Body of pancreas (tissue), 4 donors: Measurements from ENCODE around the gene GRIN1. TPM values are rescaled to one million over a fixed set of nuclear protein-coding genes. Genes with fewer than 3 reads are reported as not detected.

ENCODE experiments used
- ATAC-seq: fragments of 150-250 bp; one replicate; pipeline ENCODE4 v1.9.1; 2016
- DNase-seq, 4 donors: peaks; one replicate each; pipeline ENCODE4 v3.0.0-alpha.2; 2019
- H3K27ac ChIP-seq, 4 donors: fragments of 200-600 bp; sonication (generic); 1 replicate in 3 of 4; 2 replicates in 1 of 4; pipeline versions ENCODE4 v1.5.1 to v1.6.1; 2016 to 2019; ENCODE audit warnings: mild to moderate bottlenecking in 1 of 4, mixed read lengths in 1 of 4, moderate library complexity in 1 of 4
- H3K27me3 ChIP-seq, 2 donors: fragments of 200-600 bp; sonication (generic); one replicate each; pipeline ENCODE4 v1.6.0; 2016; ENCODE audit warnings: mild to moderate bottlenecking in 1 of 2
- H3K36me3 ChIP-seq, 2 donors: fragments of 200-600 bp; sonication (generic); replicated peaks in 1 of 2; 2 replicates each; pipeline ENCODE4 v1.5.1; 2016; ENCODE audit warnings: low read depth in 2 of 2; ENCODE audit not compliant: insufficient read depth in 1 of 2
- H3K4me1 ChIP-seq: fragments of 200-600 bp; sonication (generic); one replicate; pipeline ENCODE4 v1.6.0; 2016
- H3K4me3 ChIP-seq, 2 donors: fragments of 200-600 bp; sonication (generic); 1 replicate in 1 of 2; 2 replicates in 1 of 2; pipeline ENCODE4 v1.5.1; 2016 to 2019
- H3K9me3 ChIP-seq, 3 donors: fragments of 200-600 bp; sonication (generic); 1 replicate in 2 of 3; 2 replicates in 1 of 3; pipeline ENCODE4 v1.5.1; 2016
- POLR2A ChIP-seq, 3 donors: fragments of 450-650 bp; IDR thresholded peaks; one replicate each; pipeline ENCODE4 v1.6.1; 2016; ENCODE audit warnings: antibody characterized with exemption in 3 of 3, mild to moderate bottlenecking in 2 of 3
- WGBS, 2 donors: methylation state at CpG; one replicate each; pipeline ENCODE4 v1.1.5; 2017; 5-methylcytosine and 5-hydroxymethylcytosine counted together
- intact Hi-C: fragments of 100-400 bp; cut with DNase I; formaldehyde crosslinking; loops from one replicate; pipeline ENCODE4 v1.15.1; 2023
- total RNA-seq, 2 donors: library from RNA; depleted of rRNA; stranded (reverse); fragments of >200 nt; gene quantifications; one replicate each; pipeline ENCODE4 v1.1.0, GENCODE V29; 2016
- TF ChIP-seq, protein P1 (sequence below), 7 experiments: fragments of 450-650 bp in 4 of 7; fragments of 200-600 bp in 3 of 7; sonication (generic) in 3 of 7; IDR thresholded peaks; one replicate each; pipeline ENCODE4 v1.5.1; 2016 to 2019; ENCODE audit warnings: antibody characterized with exemption in 7 of 7

Gene GRIN1
- total RNA-seq, 2 donors from 2014 or later, result not detected

DNA sequence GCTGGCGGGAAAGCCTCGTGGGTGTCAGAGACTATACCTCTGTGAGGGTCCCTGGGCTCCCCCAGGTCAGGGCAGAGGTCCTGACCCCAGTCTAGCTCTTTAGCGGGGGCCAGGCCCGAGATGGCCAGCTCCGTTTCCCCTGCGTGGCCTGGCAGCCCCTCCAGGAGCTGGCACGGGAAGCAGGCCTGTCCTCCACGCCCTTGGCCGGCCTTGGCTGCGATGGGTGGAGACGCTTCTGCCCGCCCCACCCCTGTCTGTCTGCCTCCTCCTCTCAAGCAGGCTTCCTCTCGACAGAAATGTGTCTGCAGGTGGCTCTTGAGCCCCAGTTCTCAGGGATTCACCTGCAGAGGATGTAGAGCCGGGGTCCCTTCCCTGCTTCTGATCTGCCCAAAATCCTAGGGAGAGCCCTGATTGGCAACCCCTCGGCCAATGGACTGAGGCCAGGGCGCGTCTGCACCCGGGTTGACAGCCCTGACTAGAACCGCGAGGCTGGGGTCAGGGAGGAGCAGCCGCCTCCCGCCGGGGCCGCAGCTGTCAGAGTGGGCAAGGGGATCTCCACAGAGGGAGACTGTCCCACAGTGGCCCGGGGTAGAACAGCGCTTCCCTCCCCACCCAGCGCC, 2.6 kb upstream of the GRIN1 start:
- Histone ChIP-seq H3K27me3 (peaks cover 0 to 27% of the 10 kb centered on the region in 2 donors), H3K36me3 (no peaks in the 10 kb centered on the region), H3K4me1 (peaks cover 8% of the 10 kb centered on the region), H3K4me3 (no peak overlapping the region), H3K9me3 (no peaks in the 10 kb centered on the region), H3K27ac (no peak overlapping the region)
- intact Hi-C loops, result no loop called here
- TF ChIP-seq, protein P1, sequence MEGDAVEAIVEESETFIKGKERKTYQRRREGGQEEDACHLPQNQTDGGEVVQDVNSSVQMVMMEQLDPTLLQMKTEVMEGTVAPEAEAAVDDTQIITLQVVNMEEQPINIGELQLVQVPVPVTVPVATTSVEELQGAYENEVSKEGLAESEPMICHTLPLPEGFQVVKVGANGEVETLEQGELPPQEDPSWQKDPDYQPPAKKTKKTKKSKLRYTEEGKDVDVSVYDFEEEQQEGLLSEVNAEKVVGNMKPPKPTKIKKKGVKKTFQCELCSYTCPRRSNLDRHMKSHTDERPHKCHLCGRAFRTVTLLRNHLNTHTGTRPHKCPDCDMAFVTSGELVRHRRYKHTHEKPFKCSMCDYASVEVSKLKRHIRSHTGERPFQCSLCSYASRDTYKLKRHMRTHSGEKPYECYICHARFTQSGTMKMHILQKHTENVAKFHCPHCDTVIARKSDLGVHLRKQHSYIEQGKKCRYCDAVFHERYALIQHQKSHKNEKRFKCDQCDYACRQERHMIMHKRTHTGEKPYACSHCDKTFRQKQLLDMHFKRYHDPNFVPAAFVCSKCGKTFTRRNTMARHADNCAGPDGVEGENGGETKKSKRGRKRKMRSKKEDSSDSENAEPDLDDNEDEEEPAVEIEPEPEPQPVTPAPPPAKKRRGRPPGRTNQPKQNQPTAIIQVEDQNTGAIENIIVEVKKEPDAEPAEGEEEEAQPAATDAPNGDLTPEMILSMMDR (IDR thresholded peaks at IDR 0.05), result no peak
- no peak for TF ChIP-seq POLR2A (IDR thresholded peaks at IDR 0.05)
- 40 to 52% methylated on average over 2 to 24 of the region's 27 CpGs for WGBS, 2 donors
- ATAC-seq, result no peak
- no peak for DNase-seq

DNA sequence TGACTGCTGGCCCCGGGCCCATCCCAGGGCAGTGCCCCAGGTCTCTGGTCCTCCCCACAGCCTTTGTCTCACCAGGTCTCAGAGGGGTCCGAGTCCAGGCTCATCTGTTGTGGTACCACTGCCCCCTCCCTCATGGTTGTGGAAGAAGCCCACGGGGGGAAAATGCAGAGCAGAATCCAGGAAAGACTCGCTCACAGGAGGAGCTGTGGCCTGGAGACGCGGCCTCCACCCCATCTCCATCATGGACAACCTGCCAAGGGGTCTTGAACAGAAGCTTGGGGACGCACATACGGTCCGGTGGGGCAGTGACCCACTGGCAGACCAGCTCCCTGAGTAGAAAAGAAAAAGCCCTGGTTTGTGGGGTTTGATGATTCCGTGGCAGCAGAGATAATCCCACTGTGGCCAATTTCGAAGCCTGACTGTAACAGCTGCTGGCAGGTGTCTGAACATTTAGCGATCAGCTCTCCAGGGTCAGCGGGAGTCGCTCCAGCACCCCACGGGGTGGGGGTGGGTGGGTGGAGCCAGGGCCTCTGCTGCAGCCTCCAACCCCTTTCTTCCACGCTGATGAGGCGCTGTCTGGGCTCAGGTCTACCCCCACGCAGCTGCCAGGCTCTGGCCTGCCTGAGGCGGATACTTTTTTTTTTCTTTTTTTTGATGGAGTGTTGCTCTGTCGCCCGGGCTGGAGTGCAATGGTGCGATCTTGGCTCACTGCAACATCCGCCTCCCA, 1.9 kb upstream of the GRIN1 start:
- H3K36me3 ChIP-seq, result no peaks in the 10 kb centered on the region
- ATAC-seq (no peak), DNase-seq (no peak)
- no peak for TF ChIP-seq POLR2A (IDR thresholded peaks at IDR 0.05)
- TF ChIP-seq, protein P1 (IDR thresholded peaks at IDR 0.05), result no peak
- no peaks in the 10 kb centered on the region for H3K9me3 ChIP-seq
- intact Hi-C loops, result no loop called here
- no peak overlapping the region for H3K4me3 ChIP-seq
- no peak overlapping the region for H3K27ac ChIP-seq
- H3K4me1 ChIP-seq, result peaks cover 8% of the 10 kb centered on the region
- WGBS, 2 donors, result 65 to 67% methylated on average over 20 to 23 of the region's 23 CpGs
- H3K27me3 ChIP-seq, result peaks cover 0 to 27% of the 10 kb centered on the region in 2 donors

DNA sequence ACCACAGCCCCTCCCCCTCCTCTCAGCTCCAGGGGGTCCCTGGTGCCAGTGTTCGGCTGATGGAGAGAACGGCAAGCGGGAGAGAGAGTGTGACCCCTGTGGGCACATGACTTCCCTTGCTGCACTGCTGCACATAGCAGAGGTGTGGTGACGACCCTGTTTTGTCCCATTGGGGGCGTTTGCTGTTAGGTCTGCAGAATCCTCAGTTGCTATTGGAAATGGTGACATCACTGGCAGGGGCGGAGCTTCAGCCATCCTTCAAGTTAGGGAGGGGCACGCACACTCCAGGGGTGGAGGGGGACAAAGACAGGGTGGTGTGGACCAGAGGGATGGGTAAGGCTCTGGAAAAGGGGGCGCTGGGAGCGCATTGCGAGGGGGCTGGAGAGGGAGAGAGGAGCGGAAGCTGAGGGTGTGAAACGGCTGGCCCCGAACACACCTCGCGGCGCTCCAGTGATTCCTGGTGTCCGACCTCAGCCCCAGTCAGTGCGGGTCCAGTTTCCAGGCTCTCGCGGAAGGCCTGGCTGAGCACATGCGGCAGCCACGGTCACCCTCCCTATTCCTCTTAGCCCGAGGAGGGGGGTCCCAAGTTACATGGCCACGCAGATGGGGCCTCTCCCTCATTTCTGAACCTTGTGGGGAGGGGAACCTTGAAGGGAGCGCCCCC, 764 bp upstream of the GRIN1 start:
- Histone ChIP-seq H3K4me1 (peaks cover 8% of the 10 kb centered on the region), H3K9me3 (no peaks in the 10 kb centered on the region), H3K4me3 (no peak overlapping the region), H3K27me3 (peaks cover 0 to 27% of the 10 kb centered on the region in 2 donors), H3K36me3 (no peaks in the 10 kb centered on the region), H3K27ac (no peak overlapping the region)
- intact Hi-C loops, result no loop called here
- TF ChIP-seq, protein P1 (IDR thresholded peaks at IDR 0.05), result no peak
- TF ChIP-seq POLR2A (IDR thresholded peaks at IDR 0.05), result no peak
- WGBS, 2 donors, result 6 to 10% methylated on average over 18 to 25 of the region's 25 CpGs
- ATAC-seq (no peak), DNase-seq (no peak)

DNA sequence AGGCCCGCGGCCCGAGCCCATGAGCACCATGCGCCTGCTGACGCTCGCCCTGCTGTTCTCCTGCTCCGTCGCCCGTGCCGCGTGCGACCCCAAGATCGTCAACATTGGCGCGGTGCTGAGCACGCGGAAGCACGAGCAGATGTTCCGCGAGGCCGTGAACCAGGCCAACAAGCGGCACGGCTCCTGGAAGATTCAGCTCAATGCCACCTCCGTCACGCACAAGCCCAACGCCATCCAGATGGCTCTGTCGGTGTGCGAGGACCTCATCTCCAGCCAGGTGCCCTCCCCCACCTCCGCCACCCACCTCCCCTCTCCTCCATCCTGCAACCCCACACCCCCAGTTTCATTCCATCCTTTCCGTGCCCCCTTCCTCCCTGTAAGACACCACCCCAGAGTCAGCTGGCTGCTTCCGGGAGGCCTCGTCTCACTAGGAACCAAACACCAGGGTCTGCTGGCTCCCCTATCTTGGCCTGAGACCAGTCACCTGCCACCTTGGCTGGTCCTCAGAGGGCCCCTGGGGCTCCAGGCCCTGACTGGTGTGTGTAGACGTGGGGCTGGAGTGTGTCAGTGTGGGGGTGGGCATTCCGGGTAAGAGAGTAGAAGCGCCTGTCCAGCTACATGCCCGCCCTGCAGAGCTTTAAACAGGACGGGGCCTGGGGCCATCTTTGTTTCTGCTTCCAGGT, 655 bp downstream of the GRIN1 start:
- whole genome bisulfite sequencing, 2 donors, result 34 to 56% methylated on average over 15 to 34 of the region's 37 CpGs
- Histone ChIP-seq H3K4me3 (no peak overlapping the region), H3K4me1 (peaks cover 8% of the 10 kb centered on the region), H3K27ac (no peak overlapping the region), H3K9me3 (no peaks in the 10 kb centered on the region), H3K27me3 (peaks cover 0 to 27% of the 10 kb centered on the region in 2 donors), H3K36me3 (no peaks in the 10 kb centered on the region)
- intact Hi-C loops, result no loop called here
- no peak for ATAC-seq
- TF ChIP-seq POLR2A (IDR thresholded peaks at IDR 0.05), result no peak
- TF ChIP-seq, protein P1 (IDR thresholded peaks at IDR 0.05), result no peak
- DNase-seq, result no peak
